WERI-Rb-1 (cell line): ENCODE measurements around the gene HTR7.
A peak's percentile ranks its signal among the peaks of the same experiment; 100 is the strongest.

Source experiments
- DNase-seq: peaks from one replicate; pipeline ENCODE4 v3.0.0-alpha.2; 2020
- H3K27ac ChIP-seq: fragments of 250-450 bp; sonication (Bioruptor Pico); 2 replicates; pipeline ENCODE4 v1.5.1; 2020; ENCODE audit warnings: mild to moderate bottlenecking, moderate library complexity
- H3K27me3 ChIP-seq: fragments of 250-450 bp; sonication (Bioruptor Pico); 2 replicates; pipeline ENCODE4 v1.5.1; 2021; ENCODE audit warnings: mild to moderate bottlenecking, low read depth, moderate library complexity; ENCODE audit not compliant: insufficient read depth, severe bottlenecking
- H3K36me3 ChIP-seq: fragments of 250-450 bp; sonication (Bioruptor Pico); 2 replicates; pipeline ENCODE4 v1.5.1; 2020; ENCODE audit warnings: mild to moderate bottlenecking, moderate library complexity
- H3K4me3 ChIP-seq: 2 replicates; pipeline ENCODE4 v1.5.1; 2011; ENCODE audit warnings: low read depth, mild to moderate bottlenecking, control low read depth, low read length
- H3K9me3 ChIP-seq: fragments of 250-450 bp; sonication (Bioruptor Pico); 2 replicates; pipeline ENCODE4 v1.5.1; 2021; ENCODE audit warnings: mild to moderate bottlenecking, moderate library complexity; ENCODE audit not compliant: severe bottlenecking
- TF ChIP-seq, protein P1 (sequence below): IDR thresholded peaks from 2 replicates; pipeline ENCODE4 v1.5.1; 2011; ENCODE audit warnings: low read depth, mild to moderate bottlenecking, control low read depth, inconsistent platforms, low read length

Gene HTR7

DNA sequence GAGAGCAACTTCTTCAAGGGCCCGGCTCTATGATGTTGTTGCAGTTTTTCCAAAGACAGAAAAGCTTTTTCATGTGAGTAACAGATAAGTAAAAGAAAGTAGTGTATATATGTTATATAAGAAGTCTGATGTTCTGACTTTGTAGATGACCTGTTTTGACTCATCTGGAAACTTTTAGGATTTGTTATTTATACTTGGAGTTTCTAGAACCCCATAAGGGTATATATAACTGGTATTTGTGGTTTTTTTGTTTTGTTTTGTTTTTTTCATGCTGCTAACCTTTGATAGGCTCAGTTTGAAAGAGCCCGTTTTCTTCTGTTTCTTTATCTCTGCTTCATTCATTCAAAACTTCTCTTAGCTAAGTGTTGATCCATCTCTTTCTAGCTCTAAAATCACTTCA is 21.2 kb upstream of the HTR7 start:
- no peak for DNase-seq
- Histone ChIP-seq H3K36me3 (peaks cover 63% of the 10 kb centered on the region), H3K27me3 (no peaks in the 10 kb centered on the region), H3K4me3 (no peak overlapping the region), H3K9me3 (no peaks in the 10 kb centered on the region), H3K27ac (no peak overlapping the region)
- TF ChIP-seq, protein P1, sequence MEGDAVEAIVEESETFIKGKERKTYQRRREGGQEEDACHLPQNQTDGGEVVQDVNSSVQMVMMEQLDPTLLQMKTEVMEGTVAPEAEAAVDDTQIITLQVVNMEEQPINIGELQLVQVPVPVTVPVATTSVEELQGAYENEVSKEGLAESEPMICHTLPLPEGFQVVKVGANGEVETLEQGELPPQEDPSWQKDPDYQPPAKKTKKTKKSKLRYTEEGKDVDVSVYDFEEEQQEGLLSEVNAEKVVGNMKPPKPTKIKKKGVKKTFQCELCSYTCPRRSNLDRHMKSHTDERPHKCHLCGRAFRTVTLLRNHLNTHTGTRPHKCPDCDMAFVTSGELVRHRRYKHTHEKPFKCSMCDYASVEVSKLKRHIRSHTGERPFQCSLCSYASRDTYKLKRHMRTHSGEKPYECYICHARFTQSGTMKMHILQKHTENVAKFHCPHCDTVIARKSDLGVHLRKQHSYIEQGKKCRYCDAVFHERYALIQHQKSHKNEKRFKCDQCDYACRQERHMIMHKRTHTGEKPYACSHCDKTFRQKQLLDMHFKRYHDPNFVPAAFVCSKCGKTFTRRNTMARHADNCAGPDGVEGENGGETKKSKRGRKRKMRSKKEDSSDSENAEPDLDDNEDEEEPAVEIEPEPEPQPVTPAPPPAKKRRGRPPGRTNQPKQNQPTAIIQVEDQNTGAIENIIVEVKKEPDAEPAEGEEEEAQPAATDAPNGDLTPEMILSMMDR: no peak

DNA sequence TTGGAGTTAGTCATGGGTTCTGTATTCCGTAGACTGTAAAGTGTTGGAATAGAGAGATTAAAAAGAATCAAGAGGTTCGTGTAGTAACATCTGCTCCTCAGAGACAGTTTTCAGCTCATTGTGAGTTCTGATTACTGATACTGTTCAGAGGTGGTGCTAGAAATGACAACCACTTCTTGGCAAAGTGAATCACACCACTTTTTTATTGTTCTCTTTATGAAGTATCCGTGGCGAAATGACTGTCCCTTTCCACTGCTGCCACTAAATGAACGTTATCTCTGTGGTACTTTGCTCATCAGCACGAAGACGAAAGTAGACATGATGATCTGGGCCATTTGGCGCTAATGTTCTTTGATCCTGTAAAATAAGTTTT is 14.8 kb upstream of the HTR7 start:
- Histone ChIP-seq H3K4me3 (peak overlapping the region; percentile 92), H3K36me3 (peaks cover 25% of the 10 kb centered on the region), H3K27me3 (no peaks in the 10 kb centered on the region), H3K27ac (peak overlapping the region; percentile 82), H3K9me3 (no peaks in the 10 kb centered on the region)
- DNase-seq: no peak
- TF ChIP-seq, protein P1: no peak

DNA sequence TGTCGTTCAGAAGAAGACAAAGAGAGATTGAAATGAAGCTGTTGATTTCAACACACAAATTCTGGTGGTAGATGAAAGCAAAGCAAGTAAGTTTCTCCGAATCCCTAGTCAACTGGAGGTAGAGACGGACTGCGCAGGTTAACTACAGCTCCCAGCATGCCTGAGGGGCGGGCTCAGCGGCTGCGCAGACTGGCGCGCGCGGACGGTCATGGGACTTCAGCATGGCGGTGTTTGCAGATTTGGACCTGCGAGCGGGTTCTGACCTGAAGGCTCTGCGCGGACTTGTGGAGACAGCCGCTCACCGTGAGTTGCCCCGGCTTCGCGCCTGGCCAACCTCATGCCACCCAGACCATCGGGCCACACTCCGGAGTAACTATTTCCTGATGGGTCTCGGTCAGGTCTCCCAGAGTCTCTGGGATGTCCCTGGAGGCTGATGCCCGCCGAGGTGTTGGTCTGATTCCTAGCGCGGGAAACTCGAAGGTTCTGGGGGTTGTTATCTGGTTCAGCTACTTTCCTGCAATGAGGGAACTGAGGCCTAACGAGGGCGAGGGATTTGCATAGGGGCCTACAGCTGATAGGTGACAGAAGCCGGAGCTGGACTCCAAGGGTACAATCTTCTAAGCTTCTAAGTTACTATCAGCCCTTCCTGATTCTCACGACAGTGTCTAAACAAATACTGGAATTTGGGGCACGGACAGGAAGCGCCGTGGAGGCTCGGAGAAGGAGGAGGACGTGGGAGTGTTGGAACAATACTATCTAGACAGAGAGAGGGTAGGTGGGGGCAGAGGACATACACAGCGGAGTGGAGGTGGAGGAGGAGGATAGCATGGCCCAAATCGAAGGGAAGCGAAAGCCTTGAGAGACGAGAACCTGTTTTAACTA is 14.2 kb upstream of the HTR7 start, which contains the start of gene RPP30:
Gene RPP30 (plus strand): TSS at position 209 of the 882 bp plus-strand sequence. CDS start 13 bp downstream, at position 222.
- TF ChIP-seq, protein P1: no peak
- peak within 1 kb of the TSS; percentile 92 for H3K4me3 ChIP-seq
- DNase-seq: peak; percentile 88
- peak within 1 kb of the TSS; percentile 82 for H3K27ac ChIP-seq
- H3K36me3 ChIP-seq: peaks cover 23% of the 10 kb centered on the region
- no peaks in the 10 kb centered on the region for H3K27me3 ChIP-seq
- no peaks in the 10 kb centered on the region for H3K9me3 ChIP-seq

DNA sequence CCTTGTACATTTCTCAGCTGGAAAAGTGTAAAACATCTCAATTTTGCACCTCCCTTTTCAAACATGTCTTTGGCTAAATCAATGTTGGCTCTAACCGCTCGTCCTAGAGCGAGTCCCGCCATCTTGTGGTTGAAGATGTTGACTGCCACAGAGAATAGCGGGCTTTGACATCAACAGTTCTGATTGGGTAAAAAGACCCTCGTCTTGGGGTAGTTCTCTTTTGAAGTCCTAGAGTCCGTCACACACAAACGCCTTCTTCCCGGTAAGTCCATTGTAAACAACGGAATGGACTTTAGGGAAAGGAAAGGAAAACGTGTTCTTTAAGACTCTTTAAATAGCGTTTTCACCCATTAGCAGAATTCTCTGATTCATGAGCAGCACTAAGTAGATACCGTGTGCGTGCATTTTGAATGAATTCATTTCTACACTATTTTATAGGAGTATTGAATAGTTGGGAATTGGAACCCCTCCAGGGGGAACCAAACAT is 13.5 kb upstream of the HTR7 start:
- peaks cover 16% of the 10 kb centered on the region for H3K36me3 ChIP-seq
- no peaks in the 10 kb centered on the region for H3K27me3 ChIP-seq
- peak overlapping the region; percentile 82 for H3K27ac ChIP-seq
- TF ChIP-seq, protein P1: peak; percentile 48; the same call in 1 of the 2 replicates
- no peaks in the 10 kb centered on the region for H3K9me3 ChIP-seq
- peak; percentile 67 for DNase-seq
- H3K4me3 ChIP-seq: peak overlapping the region; percentile 92

DNA sequence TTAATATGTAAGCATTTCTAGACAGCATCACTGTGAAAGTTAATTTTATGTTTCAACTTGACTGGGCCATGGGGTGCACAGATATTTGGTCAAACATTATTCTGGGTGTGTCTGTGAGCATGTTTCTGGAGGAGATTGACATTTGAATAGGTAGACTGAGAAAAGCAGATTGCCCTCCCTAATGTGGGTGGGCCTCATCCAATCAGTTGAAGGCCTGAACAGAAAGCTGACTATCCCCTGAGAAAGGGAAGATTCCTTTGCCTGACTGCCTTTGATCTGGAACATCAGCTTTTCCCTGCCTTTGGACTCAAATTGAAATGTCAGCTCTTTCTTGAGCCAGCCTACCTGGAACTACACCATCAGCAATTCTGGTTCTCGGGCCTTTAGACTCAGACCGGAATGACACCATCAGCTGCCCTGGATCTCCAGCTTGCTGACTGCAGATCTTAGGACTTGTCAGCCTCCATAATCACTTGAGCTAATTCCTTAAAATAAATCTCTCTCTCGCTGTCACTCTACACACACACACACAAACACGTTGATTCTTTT is 8.3 kb upstream of the HTR7 start:
- DNase-seq: no peak
- no peaks in the 10 kb centered on the region for H3K27me3 ChIP-seq
- H3K4me3 ChIP-seq: no peak overlapping the region

More for the DNA sequence above, 8.3 kb upstream of the HTR7 start:
- TF ChIP-seq, protein P1: no peak
- H3K9me3 ChIP-seq: no peaks in the 10 kb centered on the region
- H3K27ac ChIP-seq: no peak overlapping the region
- H3K36me3 ChIP-seq: no peaks in the 10 kb centered on the region
